Transverse colon (tissue), 3 donors: Measurements from ENCODE around the gene TRIM5.

Experiments
- CTCF ChIP-seq, 5 experiments: fragments of 200-600 bp in 3 of 5; fragments of 450-650 bp in 2 of 5; sonication (generic) in 3 of 5; IDR thresholded peaks; 1 replicate in 2 of 5; 2 replicates in 3 of 5; pipeline ENCODE4 v1.5.1; 2016 to 2017; ENCODE audit warnings: antibody characterized with exemption in 5 of 5, inconsistent platforms in 3 of 5, mild to moderate bottlenecking in 2 of 5, moderate library complexity in 1 of 5
- EP300 ChIP-seq: sonication (generic); formaldehyde crosslinking; IDR thresholded peaks from one replicate; pipeline ENCODE4 v1.6.1; 2017; ENCODE audit warnings: antibody characterized with exemption, low read depth
- POLR2A ChIP-seq: fragments of 450-650 bp; IDR thresholded peaks from one replicate; pipeline ENCODE4 v1.6.1; 2016; ENCODE audit warnings: antibody characterized with exemption, mild to moderate bottlenecking, moderate library complexity

GRCh38 chr11:5691964-5692361 lies 7.1 kb upstream of the TRIM5 start:
- no peak for TF ChIP-seq CTCF (IDR thresholded peaks at IDR 0.05)
- no peak for TF ChIP-seq POLR2A
- TF ChIP-seq EP300, result no peak
